ENCODE data around the gene CYTH1. TPM values are rescaled to one million over a fixed set of nuclear protein-coding genes. Genes with fewer than 3 reads are reported as not detected.

The CYTH1 gene
- total and polyA plus RNA-seq, 5 donors from 2014 or later = 202 to 487 (median 206) TPM

- ATAC-seq (ENCODE audit: low read depth in 2 of 2) = no peak
- peak overlapping the region in 1 of 4 donors; percentile 2 for H3K4me3 Mint-ChIP-seq
- peaks cover 69% of the 10 kb centered on the region for H3K36me3 Mint-ChIP-seq
These were observed 41.4 kb upstream of the CYTH1 start for GRCh38 chr17:78823282-78824046.

DNA sequence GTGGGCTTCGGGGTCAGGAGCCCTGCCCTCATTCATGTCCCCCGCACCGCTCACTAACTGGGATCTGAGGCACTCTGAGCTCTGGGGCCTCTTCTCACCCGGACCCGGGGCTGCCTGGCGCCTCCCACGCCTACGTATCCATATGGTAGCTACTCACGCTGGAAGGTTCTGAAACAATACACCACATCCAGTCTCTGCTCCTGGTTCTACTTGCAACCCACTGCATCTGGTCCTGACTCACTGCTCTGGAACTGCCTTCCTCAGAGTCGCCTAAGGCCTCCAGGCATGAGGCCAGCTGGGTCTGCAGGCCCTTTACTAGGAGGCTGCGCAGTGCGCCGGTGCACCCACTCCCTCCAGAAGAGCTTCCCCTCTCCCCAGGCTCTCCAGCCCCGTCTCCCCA is 40.5 kb upstream of the CYTH1 start:
- Mint-ChIP-seq H3K27me3 (no peaks in the 10 kb centered on the region), H3K36me3 (peaks cover 61% of the 10 kb centered on the region), H3K27ac (peak overlapping the region; percentile 49 to 84 (median 56)), H3K4me3 (no peak overlapping the region), H3K9me3 (peaks cover 0 to 1% (median 0%) of the 10 kb centered on the region in 7 donors), H3K4me1 (peaks cover 15 to 58% (median 29%) of the 10 kb centered on the region in 4 donors)
- no peaks in the 10 kb centered on the region for H3K9me3 ChIP-seq (ENCODE audit: control insufficient read depth in 2 of 2, low read length in 2 of 2)
- no peak overlapping the region for H3K27ac ChIP-seq (ENCODE audit: insufficient read depth, low read length, poor library complexity, severe bottlenecking)
- peaks cover 86% of the 10 kb centered on the region for H3K36me3 ChIP-seq (ENCODE audit: control insufficient read depth, insufficient read depth, low read length)
- no peak overlapping the region for H3K4me3 ChIP-seq (ENCODE audit: low read depth, low read length)
- H3K4me1 ChIP-seq (ENCODE audit: control insufficient read depth, insufficient read depth, low read length, poor library complexity, severe bottlenecking) = peaks cover 28% of the 10 kb centered on the region
- ATAC-seq (ENCODE audit: low read depth in 2 of 2) = no peak
- no peaks in the 10 kb centered on the region for H3K27me3 ChIP-seq (ENCODE audit: control insufficient read depth, insufficient read depth, low read length)
- DNase-seq = no peak

More at GRCh38 chr17:78823282-78824046, 41.4 kb upstream of the CYTH1 start:
- peaks cover 87% of the 10 kb centered on the region for H3K36me3 ChIP-seq (ENCODE audit: control insufficient read depth, insufficient read depth, low read length)
- H3K9me3 ChIP-seq (ENCODE audit: control insufficient read depth in 2 of 2, low read length in 2 of 2) = no peaks in the 10 kb centered on the region
- no peaks in the 10 kb centered on the region for H3K27me3 ChIP-seq (ENCODE audit: control insufficient read depth, insufficient read depth, low read length)
- Mint-ChIP-seq H3K27me3 (no peaks in the 10 kb centered on the region), H3K9me3 (peaks cover 0 to 1% (median 0%) of the 10 kb centered on the region in 7 donors), H3K27ac (peak overlapping the region in 2 of 3 donors; percentile 49 to 80), H3K4me1 (peaks cover 14 to 49% (median 28%) of the 10 kb centered on the region in 4 donors)
- H3K27ac ChIP-seq (ENCODE audit: insufficient read depth, low read length, poor library complexity, severe bottlenecking) = no peak overlapping the region
- DNase-seq = no peak
- peaks cover 18% of the 10 kb centered on the region for H3K4me1 ChIP-seq (ENCODE audit: control insufficient read depth, insufficient read depth, low read length, poor library complexity, severe bottlenecking)
- no peak overlapping the region for H3K4me3 ChIP-seq (ENCODE audit: low read depth, low read length)

DNA sequence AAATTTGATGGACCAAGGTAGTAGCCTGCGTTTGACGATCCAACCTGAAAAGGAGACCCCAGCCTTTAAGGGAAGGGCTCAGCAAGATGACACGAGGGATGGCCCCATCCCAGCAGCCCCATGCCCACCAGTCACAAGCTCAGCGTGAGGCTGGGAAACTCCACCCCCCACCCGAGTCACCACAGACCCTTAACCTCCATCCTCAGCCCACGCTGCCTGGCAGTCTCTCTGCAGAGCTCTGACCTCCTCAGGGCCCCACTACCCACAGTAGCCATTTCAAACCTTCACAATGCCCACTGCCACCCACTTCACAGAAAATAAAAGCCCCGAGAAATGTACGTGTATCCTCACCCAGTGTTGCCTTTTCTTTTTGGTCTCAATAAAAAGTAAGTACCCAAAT is 39.9 kb upstream of the CYTH1 start:
- Mint-ChIP-seq H3K4me3 (no peak overlapping the region), H3K27me3 (no peaks in the 10 kb centered on the region)

DNA sequence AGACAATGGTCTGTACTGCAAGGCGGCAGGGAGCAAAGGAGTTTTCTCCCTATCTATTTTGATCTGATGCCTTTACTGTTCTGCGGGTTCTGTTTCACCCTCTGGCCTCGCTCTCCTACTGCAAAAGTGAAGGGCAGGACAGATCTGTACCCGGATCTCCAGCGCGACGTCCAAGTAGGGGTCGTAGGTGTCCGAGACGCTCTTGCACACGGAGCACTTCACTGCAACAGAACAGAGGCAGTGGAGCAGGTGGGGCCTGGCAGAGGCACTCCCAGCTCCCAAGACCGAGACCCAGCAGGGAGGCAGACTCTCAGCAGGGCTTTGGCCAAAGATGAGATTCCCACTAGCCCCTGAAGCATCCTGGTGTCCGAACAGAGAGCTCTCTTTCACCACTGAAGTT is 38.8 kb upstream of the CYTH1 start:
- Mint-ChIP-seq H3K27me3 (no peaks in the 10 kb centered on the region), H3K36me3 (peaks cover 60% of the 10 kb centered on the region), H3K4me3 (peak overlapping the region in 1 of 4 donors; percentile 11), H3K27ac (peak overlapping the region; percentile 23 to 84 (median 57)), H3K4me1 (peaks cover 20 to 64% (median 34%) of the 10 kb centered on the region in 4 donors), H3K9me3 (peaks cover 0 to 1% (median 0%) of the 10 kb centered on the region in 7 donors)
- DNase-seq (no peak), ATAC-seq (ENCODE audit: low read depth in 2 of 2) (no peak)
- H3K9me3 ChIP-seq (ENCODE audit: control insufficient read depth in 2 of 2, low read length in 2 of 2) = no peaks in the 10 kb centered on the region
- peaks cover 40% of the 10 kb centered on the region for H3K4me1 ChIP-seq (ENCODE audit: control insufficient read depth, insufficient read depth, low read length, poor library complexity, severe bottlenecking)
- no peaks in the 10 kb centered on the region for H3K27me3 ChIP-seq (ENCODE audit: control insufficient read depth, insufficient read depth, low read length)
- H3K27ac ChIP-seq (ENCODE audit: insufficient read depth, low read length, poor library complexity, severe bottlenecking) = no peak overlapping the region
- peaks cover 76% of the 10 kb centered on the region for H3K36me3 ChIP-seq (ENCODE audit: control insufficient read depth, insufficient read depth, low read length)
- no peak overlapping the region for H3K4me3 ChIP-seq (ENCODE audit: low read depth, low read length)

More for the DNA sequence above, 39.9 kb upstream of the CYTH1 start:
- Mint-ChIP-seq H3K36me3 (peaks cover 61% of the 10 kb centered on the region), H3K9me3 (peaks cover 0 to 1% (median 0%) of the 10 kb centered on the region in 7 donors), H3K4me1 (peaks cover 17 to 64% (median 33%) of the 10 kb centered on the region in 4 donors), H3K27ac (peak overlapping the region; percentile 25 to 92 (median 49))
- Histone ChIP-seq H3K4me3 (ENCODE audit: low read depth, low read length) (no peak overlapping the region), H3K27me3 (ENCODE audit: control insufficient read depth, insufficient read depth, low read length) (no peaks in the 10 kb centered on the region), H3K36me3 (ENCODE audit: control insufficient read depth, insufficient read depth, low read length) (peaks cover 83% of the 10 kb centered on the region), H3K4me1 (ENCODE audit: control insufficient read depth, insufficient read depth, low read length, poor library complexity, severe bottlenecking) (peaks cover 33% of the 10 kb centered on the region), H3K27ac (ENCODE audit: insufficient read depth, low read length, poor library complexity, severe bottlenecking) (no peak overlapping the region), H3K9me3 (ENCODE audit: control insufficient read depth in 2 of 2, low read length in 2 of 2) (no peaks in the 10 kb centered on the region)
- ATAC-seq (ENCODE audit: low read depth in 2 of 2) = no peak
- DNase-seq = no peak

DNA sequence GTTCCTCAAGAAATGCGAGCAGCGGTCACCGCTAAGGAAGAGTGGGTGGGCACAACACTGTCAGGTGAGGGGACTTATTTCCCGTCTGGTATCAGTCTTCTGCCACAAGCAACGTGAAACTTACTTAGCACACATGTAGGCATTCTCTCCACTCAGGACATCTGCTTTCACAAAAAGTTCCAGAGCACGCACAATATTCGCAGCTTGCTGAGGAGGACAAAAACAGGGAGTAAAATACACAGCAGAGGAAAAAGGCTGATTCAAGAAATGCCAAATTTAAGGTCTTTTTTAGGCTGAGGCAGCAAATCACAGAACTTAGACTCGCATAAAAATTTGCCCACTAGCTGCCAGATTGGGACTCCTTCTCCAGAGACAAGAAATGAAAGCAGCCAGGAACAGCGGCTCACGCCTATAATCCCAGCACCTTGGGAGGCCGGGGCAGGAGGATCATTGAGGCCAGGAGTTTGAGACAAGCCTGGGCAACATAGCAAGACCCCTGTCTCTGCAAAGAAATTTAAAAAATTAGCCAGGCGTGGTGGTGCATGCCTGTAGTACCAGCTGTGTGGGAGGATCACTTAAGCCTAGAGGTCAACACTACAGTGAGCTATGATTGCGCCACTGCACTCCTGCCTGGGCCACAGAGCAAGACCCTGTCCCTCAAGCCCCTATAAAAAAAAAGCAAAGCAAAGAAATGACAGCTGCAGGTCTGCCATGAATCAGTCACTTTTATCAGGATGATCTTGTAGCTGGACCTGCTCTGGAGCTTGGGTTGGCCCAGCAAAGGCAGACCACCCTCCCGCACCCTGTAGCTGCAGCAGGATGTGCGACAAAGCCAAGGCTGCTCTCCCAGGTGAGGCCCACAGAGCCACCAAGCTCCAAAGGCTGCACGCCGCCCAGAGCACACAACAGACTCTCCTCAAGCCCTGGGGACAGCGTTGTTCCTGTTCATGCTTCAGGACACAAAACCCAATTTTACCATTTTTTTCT is 38.0 kb upstream of the CYTH1 start:
- H3K36me3 ChIP-seq (ENCODE audit: control insufficient read depth, insufficient read depth, low read length) = peaks cover 76% of the 10 kb centered on the region
- peak overlapping the region; percentile 91 to 97 (median 96) for H3K27ac Mint-ChIP-seq
- no peaks in the 10 kb centered on the region for H3K27me3 Mint-ChIP-seq
- peak overlapping the region in 3 of 4 donors; percentile 54 to 75 (median 63) for H3K4me3 Mint-ChIP-seq
- H3K36me3 Mint-ChIP-seq = peaks cover 61% of the 10 kb centered on the region
- peaks cover 40% of the 10 kb centered on the region for H3K4me1 ChIP-seq (ENCODE audit: control insufficient read depth, insufficient read depth, low read length, poor library complexity, severe bottlenecking)
- no peaks in the 10 kb centered on the region for H3K27me3 ChIP-seq (ENCODE audit: control insufficient read depth, insufficient read depth, low read length)
- H3K4me3 ChIP-seq (ENCODE audit: low read depth, low read length) = peak overlapping the region; percentile 75
- DNase-seq (no peak), ATAC-seq (ENCODE audit: low read depth in 2 of 2) (no peak)
- peak overlapping the region; percentile 73 for H3K27ac ChIP-seq (ENCODE audit: insufficient read depth, low read length, poor library complexity, severe bottlenecking)
- no peaks in the 10 kb centered on the region for H3K9me3 ChIP-seq (ENCODE audit: control insufficient read depth in 2 of 2, low read length in 2 of 2)
- H3K4me1 Mint-ChIP-seq = peaks cover 20 to 60% (median 35%) of the 10 kb centered on the region in 4 donors
- H3K9me3 Mint-ChIP-seq = peaks cover 0 to 1% (median 0%) of the 10 kb centered on the region in 7 donors

DNA sequence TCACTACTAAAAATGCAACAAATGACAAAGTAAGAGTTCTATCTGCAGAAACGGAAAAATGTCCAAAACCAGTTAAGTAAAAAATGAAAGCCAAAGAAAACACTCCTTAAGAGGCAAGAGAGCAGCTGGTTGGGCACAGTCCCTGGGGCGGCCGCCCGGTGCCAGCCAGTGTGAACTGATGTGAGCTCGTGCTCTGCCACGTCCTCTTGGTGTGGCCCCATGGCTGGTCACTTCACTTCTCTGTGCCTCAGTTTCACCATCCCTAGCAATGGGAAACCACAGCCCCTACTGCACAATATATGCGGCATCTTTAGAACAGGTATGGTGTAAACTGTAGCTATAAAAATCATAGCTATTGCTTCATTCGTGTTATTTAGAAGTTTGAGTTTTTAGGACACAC is 37.3 kb upstream of the CYTH1 start:
- Mint-ChIP-seq H3K4me3 (peak overlapping the region; percentile 60 to 80 (median 69)), H3K9me3 (peaks cover 0 to 1% (median 0%) of the 10 kb centered on the region in 7 donors)
- peak overlapping the region; percentile 73 for H3K27ac ChIP-seq (ENCODE audit: insufficient read depth, low read length, poor library complexity, severe bottlenecking)

GRCh38 chr17:78818932-78819331 is 36.9 kb upstream of the CYTH1 start:
- Mint-ChIP-seq H3K36me3 (peaks cover 57% of the 10 kb centered on the region), H3K27ac (peak overlapping the region; percentile 91 to 97 (median 96)), H3K4me1 (peaks cover 14 to 52% (median 31%) of the 10 kb centered on the region in 4 donors), H3K27me3 (no peaks in the 10 kb centered on the region), H3K4me3 (peak overlapping the region; percentile 60 to 80 (median 69)), H3K9me3 (peaks cover 0 to 1% (median 0%) of the 10 kb centered on the region in 7 donors)
- H3K36me3 ChIP-seq (ENCODE audit: control insufficient read depth, insufficient read depth, low read length) = peaks cover 76% of the 10 kb centered on the region
- DNase-seq (peak; percentile 40 to 80 (median 76)), ATAC-seq (ENCODE audit: low read depth in 2 of 2) (peak; percentile 63 to 66)
- no peaks in the 10 kb centered on the region for H3K9me3 ChIP-seq (ENCODE audit: control insufficient read depth in 2 of 2, low read length in 2 of 2)
- peaks cover 40% of the 10 kb centered on the region for H3K4me1 ChIP-seq (ENCODE audit: control insufficient read depth, insufficient read depth, low read length, poor library complexity, severe bottlenecking)
- H3K27me3 ChIP-seq (ENCODE audit: control insufficient read depth, insufficient read depth, low read length) = no peaks in the 10 kb centered on the region
- peak overlapping the region; percentile 73 for H3K27ac ChIP-seq (ENCODE audit: insufficient read depth, low read length, poor library complexity, severe bottlenecking)
- H3K4me3 ChIP-seq (ENCODE audit: low read depth, low read length) = peak overlapping the region; percentile 75

More for the DNA sequence above, 37.3 kb upstream of the CYTH1 start:
- H3K36me3 Mint-ChIP-seq = peaks cover 57% of the 10 kb centered on the region
- H3K4me1 ChIP-seq (ENCODE audit: control insufficient read depth, insufficient read depth, low read length, poor library complexity, severe bottlenecking) = peaks cover 40% of the 10 kb centered on the region
- H3K27me3 ChIP-seq (ENCODE audit: control insufficient read depth, insufficient read depth, low read length) = no peaks in the 10 kb centered on the region
- peaks cover 76% of the 10 kb centered on the region for H3K36me3 ChIP-seq (ENCODE audit: control insufficient read depth, insufficient read depth, low read length)
- peak overlapping the region; percentile 75 for H3K4me3 ChIP-seq (ENCODE audit: low read depth, low read length)
- no peak for ATAC-seq (ENCODE audit: low read depth in 2 of 2)
- no peak for DNase-seq
- H3K27ac Mint-ChIP-seq = peak overlapping the region; percentile 91 to 97 (median 96)
- H3K27me3 Mint-ChIP-seq = no peaks in the 10 kb centered on the region
- peaks cover 17 to 55% (median 32%) of the 10 kb centered on the region in 4 donors for H3K4me1 Mint-ChIP-seq
- H3K9me3 ChIP-seq (ENCODE audit: control insufficient read depth in 2 of 2, low read length in 2 of 2) = no peaks in the 10 kb centered on the region
